Neural cell (in vitro differentiated cells): ENCODE results near the gene RAE1. TPM values are rescaled to one million over a fixed set of nuclear protein-coding genes. Genes with fewer than 3 reads are reported as not detected.

Experiments used
- H2AFZ ChIP-seq: fragments of 200-600, 300-800 bp; sonication (generic), shearing (Covaris generic); 2 replicates; pipeline ENCODE4 v1.6.0; 2014; ENCODE audit warnings: low read depth, mild to moderate bottlenecking, antibody characterized with exemption, low read length, moderate library complexity
- H3F3A ChIP-seq: fragments of 200-600 bp; shearing (Covaris generic); 2 replicates; pipeline ENCODE4 v1.6.1; 2016; ENCODE audit warnings: mild to moderate bottlenecking, moderate library complexity, mixed read lengths, antibody characterized with exemption, low read length; ENCODE audit not compliant: insufficient read depth, poor library complexity, severe bottlenecking
- H3K27ac ChIP-seq: fragments of 200-600, 300-800 bp; sonication (generic), shearing (Covaris generic); 2 replicates; pipeline ENCODE4 v1.5.1; 2014; ENCODE audit warnings: mild to moderate bottlenecking, low read length, moderate library complexity
- H3K27me3 ChIP-seq: fragments of 300-800, 200-600 bp; sonication (generic), shearing (Covaris generic); 2 replicates; pipeline ENCODE4 v1.6.0; 2014; ENCODE audit warnings: mild to moderate bottlenecking, low read depth, low read length, moderate library complexity; ENCODE audit not compliant: insufficient read depth
- H3K36me3 ChIP-seq: fragments of 300-800, 200-600 bp; sonication (generic), shearing (Covaris generic); 2 replicates; pipeline ENCODE4 v1.5.1; 2014; ENCODE audit warnings: mild to moderate bottlenecking, antibody characterized with exemption, low read length, moderate library complexity; ENCODE audit not compliant: insufficient read depth
- H3K4me2 ChIP-seq: fragments of 300-800, 200-600 bp; sonication (generic), shearing (Covaris generic); 2 replicates; pipeline ENCODE4 v1.6.0; 2014; ENCODE audit warnings: mild to moderate bottlenecking, low read length
- H3K4me3 ChIP-seq: fragments of 300-800, 200-600 bp; sonication (generic), shearing (Covaris generic); 2 replicates; pipeline ENCODE4 v1.5.1; 2014; ENCODE audit warnings: mild to moderate bottlenecking, low read length, moderate library complexity
- H3K79me2 ChIP-seq: fragments of 200-600 bp; shearing (Covaris generic); replicated peaks from 2 replicates; pipeline ENCODE4 v1.6.0; 2014; ENCODE audit warnings: mild to moderate bottlenecking, low read length, moderate library complexity; ENCODE audit not compliant: insufficient read depth
- H3K9ac ChIP-seq: fragments of 300-800, 200-600 bp; sonication (generic), shearing (Covaris generic); 2 replicates; pipeline ENCODE4 v1.6.1; 2016; ENCODE audit warnings: mild to moderate bottlenecking, low read length, mixed read lengths
- H3K9me2 ChIP-seq: fragments of 200-600 bp; shearing (Covaris generic); 2 replicates; pipeline ENCODE4 v1.6.1; 2016; ENCODE audit warnings: mild to moderate bottlenecking, low read length, mixed read lengths; ENCODE audit not compliant: insufficient read depth
- H3K9me3 ChIP-seq: fragments of 200-600, 300-800 bp; sonication (generic), shearing (Covaris generic); 2 replicates; pipeline ENCODE4 v1.6.1; 2016; ENCODE audit warnings: mild to moderate bottlenecking, mixed run types, low read length, moderate library complexity, mixed read lengths
- H4K20me1 ChIP-seq: fragments of 200-600 bp; shearing (Covaris generic); 2 replicates; pipeline ENCODE4 v1.6.1; 2016; ENCODE audit warnings: mild to moderate bottlenecking, mixed run types; ENCODE audit not compliant: insufficient read depth
- EP300 ChIP-seq: fragments of 450-650 bp; conservative IDR thresholded peaks from 2 replicates; pipeline ENCODE4 v1.6.1; 2014; ENCODE audit warnings: antibody characterized with exemption, mild to moderate bottlenecking, moderate library complexity; ENCODE audit not compliant: poor library complexity, severe bottlenecking
- EZH2 ChIP-seq: fragments of 200-600, 300-800 bp; shearing (Covaris generic), sonication (generic); IDR thresholded peaks from 2 replicates; pipeline ENCODE4 v1.6.1; 2014; ENCODE audit warnings: antibody characterized with exemption, low read length, borderline replicate concordance, mild to moderate bottlenecking; ENCODE audit not compliant: insufficient read depth, poor library complexity, severe bottlenecking
- MXI1 ChIP-seq: fragments of 450-650 bp; conservative IDR thresholded peaks from 2 replicates; pipeline ENCODE4 v1.6.1; 2014; ENCODE audit warnings: antibody characterized with exemption, mild to moderate bottlenecking; ENCODE audit not compliant: poor library complexity, severe bottlenecking
- POLR2AphosphoS5 ChIP-seq: IDR thresholded peaks from 2 replicates; pipeline ENCODE4 v1.6.1; 2012
- RAD21 ChIP-seq: fragments of 450-650 bp; conservative IDR thresholded peaks from 2 replicates; pipeline ENCODE4 v1.6.1; 2014; ENCODE audit warnings: antibody characterized with exemption, mild to moderate bottlenecking, moderate library complexity
- REST ChIP-seq: IDR thresholded peaks from 2 replicates; pipeline ENCODE4 v1.6.1; 2012; ENCODE audit warnings: borderline replicate concordance
- SMC3 ChIP-seq: fragments of 450-650 bp; conservative IDR thresholded peaks from 2 replicates; pipeline ENCODE4 v1.6.1; 2014; ENCODE audit warnings: antibody characterized with exemption, mild to moderate bottlenecking, moderate library complexity; ENCODE audit not compliant: poor library complexity
- TAF1 ChIP-seq: IDR thresholded peaks from 2 replicates; pipeline ENCODE4 v1.6.1; 2012; ENCODE audit warnings: low read depth
- polyA plus RNA-seq: library from polyadenylated mRNA; depleted of rRNA; stranded (reverse); fragments of >200 nt; gene quantifications from 2 replicates; pipeline ENCODE4 v1.2.3, GENCODE V29; 2014
- TF ChIP-seq, protein P1 (sequence below): fragments of 450-650 bp; IDR thresholded peaks from 2 replicates; pipeline ENCODE4 v1.5.1; 2014; ENCODE audit warnings: antibody characterized with exemption, mild to moderate bottlenecking, moderate library complexity; ENCODE audit not compliant: poor library complexity, severe bottlenecking

RAE1 gene
- polyA plus RNA-seq, 1 donor from 2014 or later = 134 TPM

DNA sequence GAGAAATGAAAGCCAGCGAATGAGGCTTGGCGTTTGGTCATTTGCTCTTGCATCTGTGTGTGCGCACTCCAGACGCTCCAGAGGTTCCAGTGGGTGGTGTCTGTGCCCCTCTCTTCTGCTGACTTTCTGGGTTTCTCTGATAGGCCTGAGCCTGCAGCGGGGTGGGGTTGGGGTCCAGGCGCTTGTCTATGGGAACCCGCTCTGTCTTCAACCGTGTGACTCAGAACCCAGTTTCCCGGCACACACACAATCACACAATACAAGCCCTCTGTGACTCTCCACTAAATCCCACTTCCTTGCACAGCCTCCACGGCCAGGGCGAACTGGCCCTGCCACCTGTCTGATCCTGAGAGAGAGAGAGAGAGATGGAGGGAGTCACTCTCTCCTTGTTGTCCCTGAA lies 64.7 kb downstream of the RAE1 start:
- Histone ChIP-seq H3K27me3 (no peaks in the 10 kb centered on the region), H3K27ac (no peak overlapping the region), H4K20me1 (no peaks in the 10 kb centered on the region), H3K4me2 (no peak overlapping the region), H3K4me3 (no peak overlapping the region), H3K36me3 (no peaks in the 10 kb centered on the region), H3K79me2 (no peaks in the 10 kb centered on the region), H3F3A (no peaks in the 10 kb centered on the region), H3K9me2 (no peaks in the 10 kb centered on the region), H3K9me3 (no peaks in the 10 kb centered on the region), H2AFZ (no peak overlapping the region), H3K9ac (no peak overlapping the region)
- no peak for TF ChIP-seq EZH2
- TF ChIP-seq, protein P1, sequence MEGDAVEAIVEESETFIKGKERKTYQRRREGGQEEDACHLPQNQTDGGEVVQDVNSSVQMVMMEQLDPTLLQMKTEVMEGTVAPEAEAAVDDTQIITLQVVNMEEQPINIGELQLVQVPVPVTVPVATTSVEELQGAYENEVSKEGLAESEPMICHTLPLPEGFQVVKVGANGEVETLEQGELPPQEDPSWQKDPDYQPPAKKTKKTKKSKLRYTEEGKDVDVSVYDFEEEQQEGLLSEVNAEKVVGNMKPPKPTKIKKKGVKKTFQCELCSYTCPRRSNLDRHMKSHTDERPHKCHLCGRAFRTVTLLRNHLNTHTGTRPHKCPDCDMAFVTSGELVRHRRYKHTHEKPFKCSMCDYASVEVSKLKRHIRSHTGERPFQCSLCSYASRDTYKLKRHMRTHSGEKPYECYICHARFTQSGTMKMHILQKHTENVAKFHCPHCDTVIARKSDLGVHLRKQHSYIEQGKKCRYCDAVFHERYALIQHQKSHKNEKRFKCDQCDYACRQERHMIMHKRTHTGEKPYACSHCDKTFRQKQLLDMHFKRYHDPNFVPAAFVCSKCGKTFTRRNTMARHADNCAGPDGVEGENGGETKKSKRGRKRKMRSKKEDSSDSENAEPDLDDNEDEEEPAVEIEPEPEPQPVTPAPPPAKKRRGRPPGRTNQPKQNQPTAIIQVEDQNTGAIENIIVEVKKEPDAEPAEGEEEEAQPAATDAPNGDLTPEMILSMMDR = no peak
- TF ChIP-seq SMC3 = no peak
- TF ChIP-seq MXI1 = no peak
- TF ChIP-seq RAD21 = no peak
- no peak for TF ChIP-seq EP300
- no peak for TF ChIP-seq REST
- no peak for TF ChIP-seq POLR2AphosphoS5
- no peak for TF ChIP-seq TAF1

DNA sequence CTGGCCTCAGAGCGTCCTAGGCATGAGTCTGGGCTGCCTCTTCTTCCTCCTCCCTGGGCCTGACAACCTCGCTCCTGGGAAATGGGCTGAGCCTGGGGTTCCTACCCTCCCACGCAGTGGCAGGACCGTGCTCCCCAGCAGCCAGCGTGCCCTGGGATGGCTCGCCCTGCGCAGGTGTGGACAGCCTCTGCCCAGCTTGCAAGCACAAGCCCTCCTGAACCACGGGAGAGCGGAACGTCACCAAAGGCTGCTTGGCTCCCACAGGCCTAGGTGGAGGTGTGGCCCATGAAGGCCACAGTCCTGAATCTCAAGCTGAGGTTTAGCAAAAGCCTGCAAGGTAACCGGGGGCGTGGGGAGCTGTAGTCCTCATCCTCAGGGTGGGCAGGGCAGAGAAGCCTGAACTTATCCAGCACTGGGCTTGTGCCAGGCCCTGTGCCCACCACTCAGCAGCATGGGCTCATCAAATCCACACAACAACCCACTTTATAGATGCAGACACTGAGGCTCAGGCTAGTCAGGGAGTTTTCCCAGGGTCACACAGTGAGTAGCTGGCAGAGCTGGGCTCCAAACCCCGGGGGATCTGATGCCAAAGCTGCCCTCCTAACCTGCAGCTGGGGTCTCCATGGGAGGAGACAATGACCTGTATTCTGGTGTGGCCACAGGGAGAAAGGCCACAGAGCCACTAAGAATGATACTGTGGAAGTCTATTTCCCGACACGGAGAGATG lies 65.4 kb downstream of the RAE1 start:
- no peaks in the 10 kb centered on the region for H3K79me2 ChIP-seq
- no peak for TF ChIP-seq TAF1
- TF ChIP-seq REST = no peak
- no peak for TF ChIP-seq MXI1
- TF ChIP-seq EP300 = no peak
- no peak for TF ChIP-seq EZH2
- TF ChIP-seq, protein P1 = no peak
- TF ChIP-seq POLR2AphosphoS5 = no peak
- TF ChIP-seq RAD21 = no peak
- TF ChIP-seq SMC3 = no peak
- H3F3A ChIP-seq = no peaks in the 10 kb centered on the region
- no peaks in the 10 kb centered on the region for H3K27me3 ChIP-seq
- no peak overlapping the region for H3K4me3 ChIP-seq
- no peaks in the 10 kb centered on the region for H3K9me3 ChIP-seq
- H3K27ac ChIP-seq = no peak overlapping the region
- no peak overlapping the region for H2AFZ ChIP-seq
- no peaks in the 10 kb centered on the region for H3K9me2 ChIP-seq
- no peaks in the 10 kb centered on the region for H3K36me3 ChIP-seq
- H4K20me1 ChIP-seq = no peaks in the 10 kb centered on the region
- H3K4me2 ChIP-seq = no peak overlapping the region
- H3K9ac ChIP-seq = no peak overlapping the region
